Thyroid gland (tissue), 4 donors: ENCODE data around the gene CLMP. TPM values are rescaled to one million over a fixed set of nuclear protein-coding genes. Genes with fewer than 3 reads are reported as not detected.

Experiments used
- DNase-seq, 2 donors: peaks; one replicate each; pipeline ENCODE4 v3.0.0-alpha.2; 2019
- H3K27ac ChIP-seq, 3 donors: fragments of 200-600 bp; sonication (generic); 1 replicate in 2 of 3; 2 replicates in 1 of 3; pipeline ENCODE4 v1.5.1; 2016 to 2019; ENCODE audit warnings: mild to moderate bottlenecking in 1 of 3, moderate library complexity in 1 of 3
- H3K27me3 ChIP-seq: fragments of 200-600 bp; sonication (generic); one replicate; pipeline ENCODE4 v1.5.1; 2019
- H3K36me3 ChIP-seq, 2 donors: fragments of 200-600 bp; sonication (generic); one replicate each; pipeline ENCODE4 v1.5.1; 2016 to 2019
- H3K4me1 ChIP-seq, 2 donors: fragments of 200-600 bp; sonication (generic); one replicate each; pipeline ENCODE4 v1.5.1; 2017 to 2019
- H3K4me3 ChIP-seq, 3 donors: fragments of 200-600 bp; sonication (generic); replicated peaks in 1 of 3; 1 replicate in 2 of 3; 2 replicates in 1 of 3; pipeline ENCODE4 v1.5.1; 2016; ENCODE audit warnings: mild to moderate bottlenecking in 1 of 3
- H3K9me3 ChIP-seq: fragments of 200-600 bp; sonication (generic); one replicate; pipeline ENCODE4 v1.5.1; 2017
- CTCF ChIP-seq, 6 experiments: fragments of 200-600 bp in 3 of 6; fragments of 450-650 bp in 3 of 6; sonication (generic) in 3 of 6; IDR thresholded peaks; one replicate each; pipeline ENCODE4 v1.5.1; 2016 to 2019; ENCODE audit warnings: antibody characterized with exemption in 6 of 6, mild to moderate bottlenecking in 2 of 6, inconsistent platforms in 1 of 6, moderate library complexity in 1 of 6
- POLR2A ChIP-seq, 2 donors: fragments of 450-650 bp; IDR thresholded peaks; one replicate each; pipeline ENCODE4 v1.6.1; 2017; ENCODE audit warnings: antibody characterized with exemption in 2 of 2, mild to moderate bottlenecking in 2 of 2, moderate library complexity in 1 of 2
- WGBS, 2 donors: methylation state at CpG; one replicate each; pipeline ENCODE4 v1.1.5; 2017; 5-methylcytosine and 5-hydroxymethylcytosine counted together
- intact Hi-C: fragments of 100-400 bp; cut with DNase I; formaldehyde crosslinking; loops from one replicate; pipeline ENCODE4 v1.15.1; 2023
- total RNA-seq, 4 donors: library from RNA; depleted of rRNA; stranded (reverse); fragments of >200 nt; gene quantifications; one replicate each; pipeline ENCODE4 v1.2.3, GENCODE V29; 2016

CLMP gene
- total RNA-seq, 4 donors from 2014 or later: 4.9 to 13.2 (median 9.3) TPM

- no peaks in the 10 kb centered on the region for H3K9me3 ChIP-seq
- intact Hi-C loops: no loop called here
- TF ChIP-seq CTCF (IDR thresholded peaks at IDR 0.05): no peak
- TF ChIP-seq POLR2A (IDR thresholded peaks at IDR 0.05): no peak
- H3K4me1 ChIP-seq: no peaks in the 10 kb centered on the region
- H3K27ac ChIP-seq: no peak overlapping the region
- H3K27me3 ChIP-seq: no peaks in the 10 kb centered on the region
- DNase-seq: no peak
- no peaks in the 10 kb centered on the region for H3K36me3 ChIP-seq
- WGBS, 2 donors: 94 to 96% methylated on average over 12 of the region's 12 CpGs
- H3K4me3 ChIP-seq: no peak overlapping the region
Observed at GRCh38 chr11:123216249-123216648, 21.2 kb upstream of the CLMP start.

- no peaks in the 10 kb centered on the region for H3K27me3 ChIP-seq
- no peak for TF ChIP-seq CTCF (IDR thresholded peaks at IDR 0.05)
- no peak for TF ChIP-seq POLR2A (IDR thresholded peaks at IDR 0.05)
- no peak overlapping the region for H3K27ac ChIP-seq
- no peak for DNase-seq
- no peaks in the 10 kb centered on the region for H3K9me3 ChIP-seq
- no peak overlapping the region for H3K4me3 ChIP-seq
- intact Hi-C loops: no loop called here
- 91 to 100% methylated on average over 1 of the region's 1 CpG for WGBS, 2 donors
- no peaks in the 10 kb centered on the region for H3K36me3 ChIP-seq
- H3K4me1 ChIP-seq: no peaks in the 10 kb centered on the region
Observed at GRCh38 chr11:123214940-123215339, 19.9 kb upstream of the CLMP start.

- Histone ChIP-seq H3K4me1 (no peaks in the 10 kb centered on the region), H3K27ac (no peak overlapping the region), H3K27me3 (no peaks in the 10 kb centered on the region), H3K36me3 (no peaks in the 10 kb centered on the region), H3K4me3 (no peak overlapping the region), H3K9me3 (no peaks in the 10 kb centered on the region)
- 74 to 75% methylated on average over 4 of the region's 4 CpGs for WGBS, 2 donors
- intact Hi-C loops: no loop called here
- TF ChIP-seq POLR2A (IDR thresholded peaks at IDR 0.05) (no peak), CTCF (IDR thresholded peaks at IDR 0.05) (no peak)
- DNase-seq: no peak
Observed at GRCh38 chr11:123214396-123214795, 19.3 kb upstream of the CLMP start.

- no peaks in the 10 kb centered on the region for H3K36me3 ChIP-seq
- no peaks in the 10 kb centered on the region for H3K27me3 ChIP-seq
- intact Hi-C loops: no loop called here
- TF ChIP-seq CTCF (IDR thresholded peaks at IDR 0.05) (no peak), POLR2A (IDR thresholded peaks at IDR 0.05) (no peak)
- no peaks in the 10 kb centered on the region for H3K9me3 ChIP-seq
- WGBS, 2 donors: 95 to 96% methylated on average over 11 of the region's 11 CpGs
- H3K27ac ChIP-seq: no peak overlapping the region
- DNase-seq: no peak
- H3K4me3 ChIP-seq: no peak overlapping the region
- H3K4me1 ChIP-seq: no peaks in the 10 kb centered on the region
Observed at GRCh38 chr11:123213307-123213771, 18.3 kb upstream of the CLMP start.

GRCh38 chr11:123212406-123212805, 17.4 kb upstream of the CLMP start:
- 65 to 79% methylated on average over 1 of the region's 1 CpG for WGBS, 2 donors
- no peak for TF ChIP-seq POLR2A (IDR thresholded peaks at IDR 0.05)
- no peak for TF ChIP-seq CTCF (IDR thresholded peaks at IDR 0.05)
- Histone ChIP-seq H3K4me1 (no peaks in the 10 kb centered on the region), H3K36me3 (no peaks in the 10 kb centered on the region), H3K9me3 (no peaks in the 10 kb centered on the region), H3K4me3 (no peak overlapping the region), H3K27ac (no peak overlapping the region), H3K27me3 (no peaks in the 10 kb centered on the region)
- DNase-seq: no peak
- intact Hi-C loops: no loop called here
